ENCODE results near the gene HECW1.

Gene HECW1

DNA sequence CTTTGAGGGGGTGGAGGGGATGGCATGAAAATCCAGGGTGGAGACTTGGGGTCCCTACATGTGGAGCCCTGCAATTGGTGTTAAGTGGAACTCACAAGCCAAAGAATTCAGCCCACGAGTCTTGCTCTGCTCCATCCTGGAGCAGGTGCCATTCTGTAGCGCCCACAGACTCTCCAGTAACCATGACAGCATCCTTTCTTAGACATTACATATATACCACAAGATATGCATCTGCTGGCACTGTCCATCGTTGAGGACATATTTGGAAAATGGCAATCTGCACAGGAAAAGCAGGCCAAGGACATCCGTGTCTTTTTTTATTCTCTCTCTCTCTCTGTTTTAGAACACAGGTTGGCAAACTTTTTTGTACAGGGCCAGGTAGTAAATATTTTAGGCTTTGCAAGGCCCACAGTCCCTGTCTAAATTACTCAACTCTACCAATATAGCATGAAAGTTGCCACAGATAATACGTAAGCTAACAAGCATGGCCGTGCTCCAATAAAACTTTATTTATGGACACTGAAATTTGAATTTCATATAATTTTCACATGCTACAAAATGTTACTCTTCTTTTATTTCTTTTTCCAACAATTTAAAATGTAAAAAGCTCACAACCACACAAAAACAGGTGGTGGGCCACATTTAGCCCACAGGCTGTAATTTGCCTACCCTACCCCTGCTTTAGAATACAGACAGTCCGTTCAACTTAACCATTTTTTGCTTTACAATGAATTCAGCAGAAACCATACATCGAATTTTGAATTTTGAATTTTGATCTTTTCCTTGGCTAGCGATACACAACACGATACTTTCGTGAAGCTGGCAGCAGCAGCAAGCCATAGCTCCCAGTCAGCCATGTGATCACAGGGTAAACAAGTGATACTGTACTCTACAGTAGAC, 329.0 kb downstream of the HECW1 start:
- no peak for DNase-seq

- DNase-seq: no peak
Observed at GRCh38 chr7:43443381-43443780, 330.9 kb downstream of the HECW1 start.

- no peak for DNase-seq
Observed at GRCh38 chr7:43444711-43445578, 332.5 kb downstream of the HECW1 start.

DNA sequence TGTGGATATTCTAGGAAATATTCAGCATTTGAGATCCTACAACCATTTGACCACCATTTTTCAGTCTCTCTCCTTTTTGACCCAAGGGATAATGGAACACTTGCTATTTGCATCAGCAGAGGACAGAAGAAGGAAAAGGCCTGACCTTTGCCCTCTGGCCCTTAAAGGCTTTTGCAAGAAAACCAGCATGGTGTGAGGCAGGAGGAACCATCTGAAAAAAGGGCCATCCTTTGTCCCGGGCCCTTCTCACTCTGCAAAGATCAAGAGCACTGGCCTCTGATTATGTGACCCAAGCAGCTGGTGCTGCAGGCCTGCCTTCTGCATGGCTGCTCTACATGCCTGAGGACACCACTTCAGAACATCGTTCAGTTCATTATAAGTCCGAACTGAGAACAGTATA, 337.1 kb downstream of the HECW1 start:
- no peak for DNase-seq

GRCh38 chr7:43450894-43451293, 338.4 kb downstream of the HECW1 start:
- DNase-seq: no peak

DNA sequence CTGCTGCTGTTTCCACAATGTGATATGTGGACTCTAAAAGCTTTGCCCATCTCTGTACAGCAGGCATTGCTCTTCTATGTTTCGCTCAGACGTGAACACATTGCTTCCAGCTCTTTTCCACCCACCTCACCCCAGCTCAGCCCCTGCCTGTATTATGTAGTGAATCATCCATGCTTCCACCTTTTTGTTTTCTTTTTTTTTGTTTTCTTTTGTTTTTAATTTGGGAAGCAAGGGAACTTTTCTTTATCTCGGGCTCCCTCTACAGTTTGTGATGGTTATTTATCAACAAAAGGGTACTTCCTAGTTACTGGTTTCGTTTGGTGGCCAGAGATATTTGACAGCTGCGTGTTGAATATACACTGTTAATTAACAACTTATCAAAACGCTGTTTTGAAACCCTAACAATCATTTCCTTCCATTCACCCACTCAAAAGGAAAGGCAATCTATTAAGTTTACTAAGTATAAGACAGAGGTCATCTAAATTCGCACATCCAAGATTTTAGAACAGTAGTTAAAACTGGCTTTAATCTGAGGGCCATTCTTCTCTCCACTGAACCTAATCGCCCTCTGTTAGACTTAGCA, 342.6 kb downstream of the HECW1 start:
- peak; percentile 12 to 44 for DNase-seq

GRCh38 chr7:43456200-43456599, 343.8 kb downstream of the HECW1 start:
- DNase-seq: no peak

DNA sequence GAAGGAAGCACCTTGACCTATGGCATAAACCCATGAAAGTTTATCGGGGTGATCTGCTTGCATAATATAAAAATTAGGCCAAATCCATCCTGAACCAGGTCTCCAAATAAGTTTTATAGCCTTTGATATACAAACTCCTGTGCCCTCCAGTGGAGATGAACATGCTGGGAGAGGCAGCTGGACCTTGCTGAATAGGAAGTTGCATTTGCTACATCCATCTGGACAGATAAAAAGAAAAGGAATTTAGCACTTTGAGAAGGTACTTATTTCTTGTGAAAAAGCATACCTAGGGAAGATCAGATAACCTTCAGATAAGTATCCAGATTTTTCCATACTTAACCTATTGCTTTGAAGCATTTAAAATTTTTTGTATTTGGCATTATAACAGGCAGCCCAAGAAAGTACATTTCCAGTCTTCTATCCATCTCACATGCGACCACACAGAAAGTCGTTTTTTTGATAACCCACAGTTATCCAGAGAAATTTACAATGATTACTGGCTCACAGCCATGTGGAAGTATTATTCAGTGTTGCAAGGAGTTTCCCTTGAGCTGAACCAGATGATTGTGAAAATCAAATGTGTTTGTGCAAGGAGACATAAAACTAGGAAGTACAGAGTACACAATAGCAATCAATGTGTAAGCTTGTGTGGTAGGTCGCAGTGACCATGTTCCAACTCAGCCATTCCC, 346.0 kb downstream of the HECW1 start:
- DNase-seq: peak in 1 of 2 experiments; percentile 18

DNA sequence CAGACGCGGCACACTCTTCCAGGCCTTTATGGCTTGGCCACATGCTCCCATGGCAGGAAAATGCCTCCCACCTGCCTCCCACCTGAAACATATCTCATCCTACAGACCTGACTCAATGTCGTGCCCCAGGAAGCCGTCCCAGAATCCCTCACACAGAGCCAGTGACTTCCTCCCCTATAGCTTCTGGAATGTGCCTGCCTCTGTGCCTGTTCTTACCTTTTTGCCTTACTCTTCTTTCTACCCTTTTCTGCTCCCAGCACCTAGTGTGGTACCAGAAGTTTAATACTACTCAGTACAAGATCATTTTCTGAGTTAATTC, 346.5 kb downstream of the HECW1 start:
- no peak for DNase-seq

GRCh38 chr7:43460733-43461348, 348.4 kb downstream of the HECW1 start:
- no peak for DNase-seq

GRCh38 chr7:43461349-43462024, 349.0 kb downstream of the HECW1 start:
- DNase-seq: no peak

DNA sequence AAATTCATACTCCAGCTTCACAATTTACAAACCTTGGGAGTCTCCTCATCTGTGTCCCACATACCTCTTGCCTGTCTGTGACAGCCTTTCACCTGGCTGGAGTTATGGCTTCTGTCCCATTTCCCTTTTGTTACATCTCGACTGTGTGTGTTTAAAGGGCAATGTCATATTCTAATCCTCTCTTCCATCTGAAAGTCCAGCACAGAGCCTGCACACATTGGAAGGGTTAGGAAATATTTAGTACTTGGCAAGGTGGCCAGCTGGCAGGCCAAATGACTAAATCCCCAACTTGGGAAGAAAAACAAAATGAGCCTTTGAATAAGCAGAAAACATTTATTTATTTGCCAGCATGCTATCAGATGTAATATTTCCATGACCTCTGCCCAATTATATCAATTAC, 350.4 kb downstream of the HECW1 start:
- no peak for DNase-seq

GRCh38 chr7:43463401-43463980, 351.0 kb downstream of the HECW1 start:
- no peak for DNase-seq

GRCh38 chr7:43465581-43466554, 353.4 kb downstream of the HECW1 start:
- DNase-seq: no peak

- no peak for DNase-seq
Observed at GRCh38 chr7:43467406-43467805, 355.0 kb downstream of the HECW1 start.

DNA sequence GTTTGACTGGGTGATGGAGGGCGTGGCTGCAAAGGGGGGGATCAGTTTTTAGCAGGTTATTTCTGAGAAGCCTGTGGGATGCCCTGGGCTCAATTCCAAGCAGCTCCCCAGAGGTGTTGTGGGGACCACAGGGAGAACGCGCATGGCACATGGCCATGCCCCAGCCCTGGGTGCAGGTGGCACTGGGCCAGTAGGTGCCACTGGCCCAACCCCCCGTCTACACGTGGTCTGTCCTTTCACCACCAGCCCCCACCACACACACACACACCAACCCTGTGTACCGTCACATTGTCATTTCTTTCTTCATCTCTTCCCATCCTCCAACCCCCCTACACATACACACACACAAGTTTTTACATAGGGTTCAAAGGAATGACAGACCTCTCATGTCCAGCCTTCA, 355.4 kb downstream of the HECW1 start:
- DNase-seq: no peak

GRCh38 chr7:43469051-43469450, 356.6 kb downstream of the HECW1 start:
- no peak for DNase-seq

- DNase-seq: no peak
Observed at GRCh38 chr7:43470110-43470509, 357.7 kb downstream of the HECW1 start.

DNA sequence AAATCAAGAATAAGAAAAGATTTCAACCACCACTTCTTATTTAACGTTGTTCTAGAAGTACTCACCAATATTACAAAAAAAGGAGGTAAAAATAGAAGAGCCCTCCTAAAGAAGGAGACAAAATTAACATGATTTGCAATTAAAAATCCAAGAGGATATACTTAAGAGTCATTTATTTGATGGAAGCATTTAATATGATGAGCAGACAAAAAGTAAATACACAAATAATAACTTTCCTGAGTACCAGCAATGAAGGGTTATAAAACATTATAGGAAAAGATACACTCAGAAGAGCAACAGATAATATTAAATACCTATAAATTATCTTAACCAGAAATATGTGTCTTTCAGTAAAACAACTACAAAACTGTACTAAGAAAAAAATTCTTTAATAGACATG, 363.5 kb downstream of the HECW1 start:
- DNase-seq: no peak

GRCh38 chr7:43476896-43477295, 364.4 kb downstream of the HECW1 start:
- no peak for DNase-seq
